Retina (tissue), 1 donor: ENCODE results near the gene EPC1.

Source experiments
- DNase-seq: peaks from one replicate; pipeline ENCODE4 v3.0.0-alpha.2; 2016

The EPC1 gene

DNA sequence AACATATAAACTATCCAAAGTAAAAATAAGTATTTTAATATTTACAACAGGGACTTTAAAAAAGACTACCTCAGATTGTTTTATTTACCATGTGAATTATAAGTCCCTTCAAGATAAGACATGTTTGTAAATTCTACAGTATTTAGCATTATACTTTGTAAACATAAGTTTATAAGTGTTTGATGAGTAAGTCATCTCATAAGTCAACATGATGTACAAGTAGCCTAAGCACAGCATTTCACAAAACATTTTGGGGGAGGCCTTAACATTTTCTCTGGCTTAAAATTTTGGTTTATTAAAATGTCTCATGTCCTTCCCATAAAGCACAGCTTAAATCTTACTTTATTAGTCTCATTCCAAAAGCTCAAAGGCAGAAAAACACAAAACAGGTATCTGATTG, 15.4 kb downstream of the EPC1 start:
- DNase-seq = no peak

DNA sequence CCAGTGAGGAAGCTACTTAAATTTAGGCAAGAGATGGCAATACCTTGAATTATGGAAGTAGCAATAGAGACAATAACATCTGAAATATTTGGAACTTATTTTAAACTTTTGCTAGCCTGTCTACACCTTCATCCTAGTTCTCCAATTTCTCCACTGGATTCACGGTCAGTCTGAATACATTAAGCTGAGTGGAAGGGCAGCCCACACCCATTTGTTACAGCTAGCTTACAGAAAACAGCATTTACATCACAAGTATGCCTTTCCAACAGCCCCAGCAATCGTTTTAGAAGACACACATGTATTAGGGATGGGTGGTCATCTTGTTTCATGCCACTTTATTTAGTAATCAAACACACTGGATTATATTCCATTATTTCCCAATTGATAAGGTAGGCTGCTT, 16.7 kb downstream of the EPC1 start:
- no peak for DNase-seq

GRCh38 chr10:32329061-32329460, 17.9 kb downstream of the EPC1 start:
- DNase-seq = no peak

- DNase-seq = no peak
Observed at GRCh38 chr10:32328499-32328898, 18.5 kb downstream of the EPC1 start.

DNA sequence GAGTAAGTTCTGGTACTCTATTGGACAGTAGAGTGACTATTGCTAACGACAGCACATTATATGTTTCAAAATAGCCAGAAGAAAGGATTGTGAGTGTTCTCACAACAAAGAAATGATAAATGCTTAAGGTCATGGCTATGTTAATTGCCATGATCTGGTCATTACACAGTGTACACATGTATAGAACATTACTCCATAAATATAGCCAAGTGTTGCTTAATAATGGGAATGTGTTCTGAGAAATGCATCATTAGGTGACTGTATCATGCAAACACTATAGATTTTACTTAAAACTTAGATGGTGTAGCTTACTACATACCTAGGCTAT, 19.6 kb downstream of the EPC1 start:
- no peak for DNase-seq

GRCh38 chr10:32326680-32327363, 20.1 kb downstream of the EPC1 start:
- no peak for DNase-seq

GRCh38 chr10:32326119-32326518, 20.8 kb downstream of the EPC1 start:
- DNase-seq = no peak

GRCh38 chr10:32323051-32323450, 23.9 kb downstream of the EPC1 start:
- no peak for DNase-seq

- no peak for DNase-seq
Observed at GRCh38 chr10:32321016-32321631, 25.8 kb downstream of the EPC1 start.

DNA sequence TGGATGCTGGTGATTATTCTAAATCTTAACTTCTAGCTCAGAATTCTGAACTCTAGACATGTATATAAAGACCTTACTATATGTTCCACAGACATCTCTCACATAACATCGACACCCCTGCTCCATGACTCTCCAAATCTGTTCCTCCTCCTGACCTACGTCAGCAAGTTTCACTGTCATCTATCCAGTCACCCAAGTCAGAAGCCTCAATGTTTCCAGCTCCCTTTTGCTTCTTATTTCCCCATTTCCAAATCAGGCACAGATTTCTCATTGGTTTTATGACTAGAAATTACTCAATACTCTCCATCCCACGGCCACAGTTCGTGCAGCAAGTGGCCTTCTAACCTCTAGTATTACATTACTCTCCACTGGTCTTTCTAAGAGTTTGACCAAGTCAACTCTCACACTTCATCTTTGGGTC, 28.5 kb downstream of the EPC1 start:
- DNase-seq = no peak

DNA sequence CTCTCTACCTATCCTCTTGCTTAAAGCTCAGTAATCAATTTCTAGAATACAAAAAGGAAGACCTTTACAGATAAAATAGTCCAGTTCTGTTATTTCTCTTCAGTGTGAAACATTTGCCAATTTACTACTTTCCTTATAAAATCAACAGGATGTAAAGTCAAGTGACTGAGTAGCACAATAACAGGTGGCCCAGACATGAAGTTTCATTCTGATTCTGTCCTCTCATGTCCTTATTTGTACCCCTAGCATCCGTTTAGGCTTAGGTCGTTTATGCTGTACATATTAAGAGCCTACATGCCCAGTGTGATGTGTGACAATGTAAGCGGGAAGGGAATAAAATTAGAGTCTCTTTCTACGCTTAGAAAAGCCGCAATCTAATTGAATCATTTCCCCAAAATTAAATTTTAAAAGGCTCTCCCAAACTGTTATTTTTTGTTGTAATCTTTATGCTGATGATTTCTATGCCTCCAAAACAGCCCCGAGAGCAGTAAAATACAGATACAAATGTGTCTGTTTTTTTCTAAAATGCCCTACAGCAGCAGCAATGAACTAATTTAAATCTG, 29.1 kb downstream of the EPC1 start:
- no peak for DNase-seq

DNA sequence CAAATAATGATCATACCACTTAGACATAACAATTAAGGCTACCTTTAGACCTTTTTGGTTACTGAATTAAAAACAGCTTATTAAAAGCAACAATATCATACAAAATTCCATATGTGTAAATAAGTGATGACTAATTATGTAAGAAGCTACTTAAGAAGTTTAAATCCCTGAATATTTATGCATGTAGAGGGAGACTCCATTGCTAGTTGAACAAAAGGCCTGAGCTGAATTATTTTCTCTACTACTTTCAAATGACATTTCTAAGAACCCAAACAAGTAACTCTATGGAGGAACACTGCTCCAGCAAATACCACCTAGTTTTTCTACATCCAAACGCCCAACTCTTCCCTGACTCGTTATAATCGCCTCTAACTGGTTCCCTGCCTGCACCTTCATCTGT, 31.5 kb downstream of the EPC1 start:
- no peak for DNase-seq

DNA sequence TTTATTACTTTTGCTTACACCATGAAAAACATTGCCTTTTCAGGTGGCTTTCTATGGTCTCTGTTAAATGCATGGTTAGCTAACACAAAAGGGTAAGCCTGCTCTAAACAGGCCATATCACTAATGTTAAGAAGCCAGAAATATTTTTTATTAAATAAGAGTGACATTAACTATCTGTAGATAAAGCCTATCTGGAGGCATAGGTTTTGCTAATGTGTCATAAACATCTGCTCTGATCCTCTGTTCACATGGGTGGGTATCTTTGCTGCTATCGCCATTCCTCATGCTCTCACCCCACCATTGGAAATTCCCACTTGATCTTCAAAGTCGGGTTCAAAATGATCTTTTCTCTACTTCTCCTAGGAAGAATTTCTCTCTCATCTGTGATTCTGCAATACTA, 32.4 kb downstream of the EPC1 start:
- no peak for DNase-seq

DNA sequence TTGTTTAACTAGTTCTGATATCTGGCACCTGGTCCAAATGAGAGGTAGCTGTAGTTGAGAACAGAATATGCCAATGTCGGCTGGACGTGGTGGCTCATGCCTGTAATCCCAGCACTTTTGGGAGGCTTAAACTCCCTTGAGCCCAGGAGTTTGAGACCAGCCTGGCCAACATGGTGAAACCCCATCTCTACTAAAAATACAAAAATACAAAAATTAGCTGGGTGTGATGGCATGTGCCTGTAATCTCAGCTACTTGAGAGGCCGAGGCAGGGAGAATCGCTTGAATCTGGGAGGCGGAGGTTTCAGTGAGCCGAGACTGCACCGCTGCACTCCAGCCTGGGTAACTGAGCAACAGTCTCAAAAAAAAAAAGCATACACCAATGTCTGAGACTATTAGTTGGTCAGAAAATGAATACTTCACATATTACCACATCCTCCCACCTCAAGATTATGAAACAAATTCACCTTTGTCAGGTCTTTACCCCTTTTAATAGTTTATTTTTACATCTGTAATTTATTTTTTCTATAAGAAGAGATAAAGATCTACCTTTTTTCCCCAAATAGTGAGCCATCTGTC, 38.8 kb downstream of the EPC1 start:
- DNase-seq = no peak

- DNase-seq = no peak
Observed at GRCh38 chr10:32307609-32308008, 39.3 kb downstream of the EPC1 start.

GRCh38 chr10:32299354-32299980, 47.5 kb downstream of the EPC1 start:
- no peak for DNase-seq

- DNase-seq = no peak
Observed at GRCh38 chr10:32298075-32298812, 48.7 kb downstream of the EPC1 start.

- no peak for DNase-seq
Observed at GRCh38 chr10:32295027-32295426, 51.9 kb downstream of the EPC1 start.

GRCh38 chr10:32293581-32293980, 53.4 kb downstream of the EPC1 start:
- no peak for DNase-seq

GRCh38 chr10:32279795-32280194, 67.2 kb downstream of the EPC1 start:
- no peak for DNase-seq

- DNase-seq = no peak
Observed at GRCh38 chr10:32273336-32273735, 73.6 kb downstream of the EPC1 start.

GRCh38 chr10:32271617-32272016, 75.3 kb downstream of the EPC1 start:
- no peak for DNase-seq
